GM23338 (cell line): ENCODE results near the gene NIN.

Experiments
- CREB1 ChIP-seq: fragments of 250-450 bp; sonication (Bioruptor Pico); IDR thresholded peaks from 2 replicates; pipeline ENCODE4 v1.5.0; 2020; ENCODE audit warnings: low read depth, mild to moderate bottlenecking, moderate library complexity
- CTCF ChIP-seq, 2 experiments: fragments of 200-600 bp in 1 of 2; sonication (generic) in 1 of 2; conservative IDR thresholded peaks; 2 replicates each; pipeline versions ENCODE4 v1.5.1 to v1.6.1; 2016 to 2017; ENCODE audit warnings: antibody characterized with exemption in 2 of 2, low read depth in 2 of 2, mild to moderate bottlenecking in 2 of 2, moderate library complexity in 1 of 2
- ETS1 ChIP-seq: IDR thresholded peaks from 2 replicates; pipeline ENCODE4 v1.6.1; 2016; ENCODE audit warnings: antibody characterized with exemption
- EZH2 ChIP-seq: fragments of 200-600 bp; sonication (generic); IDR thresholded peaks from one replicate; pipeline ENCODE4 v1.8.0; 2017; ENCODE audit warnings: antibody characterized with exemption, mild to moderate bottlenecking, low read depth; ENCODE audit not compliant: unreplicated experiment
- EZH2phosphoT487 ChIP-seq: fragments of 200-600 bp; sonication (generic); IDR thresholded peaks from one replicate; pipeline ENCODE4 v1.8.1; 2018; ENCODE audit warnings: antibody characterized with exemption; ENCODE audit not compliant: unreplicated experiment
- POLR2AphosphoS5 ChIP-seq: IDR thresholded peaks from 2 replicates; pipeline ENCODE4 v1.6.1; 2016; ENCODE audit warnings: antibody characterized with exemption, low read depth
- REST ChIP-seq: IDR thresholded peaks from one replicate; pipeline ENCODE4 v1.6.1; 2018; ENCODE audit warnings: antibody characterized with exemption; ENCODE audit not compliant: unreplicated experiment
- STAT1 ChIP-seq: IDR thresholded peaks from one replicate; pipeline ENCODE4 v1.6.1; 2016; ENCODE audit warnings: antibody characterized with exemption; ENCODE audit not compliant: unreplicated experiment

- TF ChIP-seq CTCF (conservative IDR thresholded peaks at IDR 0.05; ENCODE audit: low read depth in 2 of 2) = no peak
- TF ChIP-seq POLR2AphosphoS5 = no peak
- no peak for TF ChIP-seq EZH2
- no peak for TF ChIP-seq REST
- no peak for TF ChIP-seq CREB1 (CRISPR knock-in tag)
- no peak for TF ChIP-seq EZH2phosphoT487
- TF ChIP-seq ETS1 = no peak
- no peak for TF ChIP-seq STAT1
Measured at GRCh38 chr14:50770586-50770985, 60.4 kb downstream of the NIN start.
